ENCODE measurements around the gene KCNA10. TPM values are rescaled to one million over a fixed set of nuclear protein-coding genes. Genes with fewer than 3 reads are reported as not detected.

KCNA10 gene
- total RNA-seq: not detected
- not detected for total RNA-seq (2013)

GRCh38 chr1:110519125-110519810 is at the start of gene KCNA10:
KCNA10 (minus strand) TSS chr1:110519175; CDS start chr1:110518787, 388 bp downstream.
- intact Hi-C loops (cut with micrococcal nuclease): no loop called here
- Histone ChIP-seq H3K9me3 (ENCODE audit: control insufficient read depth, insufficient read depth, low read length) (no peaks in the 10 kb centered on the region), H3K4me3 (ENCODE audit: low read length) (no peak within 1 kb of the TSS), H3K27ac (ENCODE audit: low read length) (no peak within 1 kb of the TSS), H3K4me1 (ENCODE audit: control insufficient read depth, insufficient read depth, low read length) (peaks cover under 1% of the 10 kb centered on the region), H3K27me3 (ENCODE audit: control insufficient read depth, insufficient read depth, low read length) (no peaks in the 10 kb centered on the region), H3K36me3 (ENCODE audit: control insufficient read depth, insufficient read depth, low read length) (no peaks in the 10 kb centered on the region)
- TF ChIP-seq, protein P1, sequence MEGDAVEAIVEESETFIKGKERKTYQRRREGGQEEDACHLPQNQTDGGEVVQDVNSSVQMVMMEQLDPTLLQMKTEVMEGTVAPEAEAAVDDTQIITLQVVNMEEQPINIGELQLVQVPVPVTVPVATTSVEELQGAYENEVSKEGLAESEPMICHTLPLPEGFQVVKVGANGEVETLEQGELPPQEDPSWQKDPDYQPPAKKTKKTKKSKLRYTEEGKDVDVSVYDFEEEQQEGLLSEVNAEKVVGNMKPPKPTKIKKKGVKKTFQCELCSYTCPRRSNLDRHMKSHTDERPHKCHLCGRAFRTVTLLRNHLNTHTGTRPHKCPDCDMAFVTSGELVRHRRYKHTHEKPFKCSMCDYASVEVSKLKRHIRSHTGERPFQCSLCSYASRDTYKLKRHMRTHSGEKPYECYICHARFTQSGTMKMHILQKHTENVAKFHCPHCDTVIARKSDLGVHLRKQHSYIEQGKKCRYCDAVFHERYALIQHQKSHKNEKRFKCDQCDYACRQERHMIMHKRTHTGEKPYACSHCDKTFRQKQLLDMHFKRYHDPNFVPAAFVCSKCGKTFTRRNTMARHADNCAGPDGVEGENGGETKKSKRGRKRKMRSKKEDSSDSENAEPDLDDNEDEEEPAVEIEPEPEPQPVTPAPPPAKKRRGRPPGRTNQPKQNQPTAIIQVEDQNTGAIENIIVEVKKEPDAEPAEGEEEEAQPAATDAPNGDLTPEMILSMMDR (IDR thresholded peaks at IDR 0.05): no peak
- ATAC-seq (no peak), DNase-seq (no peak)
- no peak within 1 kb of the TSS for H3K4me3 Mint-ChIP-seq
- H3K27ac Mint-ChIP-seq: no peak within 1 kb of the TSS
- 81% methylated on average over 4 of the region's 9 CpGs for WGBS (ENCODE audit: insufficient coverage)
- H3K4me1 Mint-ChIP-seq: no peaks in the 10 kb centered on the region
- H3K27me3 Mint-ChIP-seq (ENCODE audit: low read depth in 2 of 2): peaks cover 20 to 34% of the 10 kb centered on the region in 2 donors
- H3K9me3 Mint-ChIP-seq: no peaks in the 10 kb centered on the region
- H3K36me3 Mint-ChIP-seq: no peaks in the 10 kb centered on the region

GRCh38 chr1:110566836-110567235 is 47.9 kb upstream of the KCNA10 start:
- 78% methylated on average over 3 of the region's 3 CpGs for WGBS (ENCODE audit: insufficient coverage)
- Mint-ChIP-seq H3K4me3 (no peak overlapping the region), H3K4me1 (no peaks in the 10 kb centered on the region), H3K27ac (no peak overlapping the region), H3K36me3 (no peaks in the 10 kb centered on the region), H3K9me3 (no peaks in the 10 kb centered on the region), H3K27me3 (ENCODE audit: low read depth in 2 of 2) (peaks cover 17 to 43% of the 10 kb centered on the region in 2 donors)
- Histone ChIP-seq H3K9me3 (ENCODE audit: control insufficient read depth, insufficient read depth, low read length) (no peaks in the 10 kb centered on the region), H3K27ac (ENCODE audit: low read length) (no peak overlapping the region), H3K4me3 (ENCODE audit: low read length) (no peak overlapping the region), H3K4me1 (ENCODE audit: control insufficient read depth, insufficient read depth, low read length) (no peaks in the 10 kb centered on the region), H3K27me3 (ENCODE audit: control insufficient read depth, insufficient read depth, low read length) (peaks cover 7% of the 10 kb centered on the region), H3K36me3 (ENCODE audit: control insufficient read depth, insufficient read depth, low read length) (no peaks in the 10 kb centered on the region)
- ATAC-seq (no peak), DNase-seq (no peak)
- intact Hi-C loops (cut with micrococcal nuclease): no loop called here
- TF ChIP-seq, protein P1 (IDR thresholded peaks at IDR 0.05): no peak

GRCh38 chr1:110565565-110565964 is 46.6 kb upstream of the KCNA10 start:
- TF ChIP-seq, protein P1 (IDR thresholded peaks at IDR 0.05): no peak
- H3K4me1 ChIP-seq (ENCODE audit: control insufficient read depth, insufficient read depth, low read length): no peaks in the 10 kb centered on the region
- Mint-ChIP-seq H3K4me1 (no peaks in the 10 kb centered on the region), H3K27me3 (ENCODE audit: low read depth in 2 of 2) (peaks cover 14 to 36% of the 10 kb centered on the region in 2 donors), H3K9me3 (no peaks in the 10 kb centered on the region), H3K4me3 (no peak overlapping the region), H3K36me3 (no peaks in the 10 kb centered on the region), H3K27ac (no peak overlapping the region)
- DNase-seq (no peak), ATAC-seq (no peak)
- no peak overlapping the region for H3K4me3 ChIP-seq (ENCODE audit: low read length)
- no peaks in the 10 kb centered on the region for H3K36me3 ChIP-seq (ENCODE audit: control insufficient read depth, insufficient read depth, low read length)
- no peaks in the 10 kb centered on the region for H3K27me3 ChIP-seq (ENCODE audit: control insufficient read depth, insufficient read depth, low read length)
- intact Hi-C loops (cut with micrococcal nuclease): no loop called here
- no peak overlapping the region for H3K27ac ChIP-seq (ENCODE audit: low read length)
- no peaks in the 10 kb centered on the region for H3K9me3 ChIP-seq (ENCODE audit: control insufficient read depth, insufficient read depth, low read length)
- WGBS (ENCODE audit: insufficient coverage): 83% methylated on average over 1 of the region's 1 CpG

GRCh38 chr1:110563089-110563488 is 44.1 kb upstream of the KCNA10 start:
- H3K27ac Mint-ChIP-seq: no peak overlapping the region
- no peaks in the 10 kb centered on the region for H3K27me3 ChIP-seq (ENCODE audit: control insufficient read depth, insufficient read depth, low read length)
- H3K4me3 ChIP-seq (ENCODE audit: low read length): no peak overlapping the region
- no peaks in the 10 kb centered on the region for H3K4me1 ChIP-seq (ENCODE audit: control insufficient read depth, insufficient read depth, low read length)
- 82% methylated on average over 4 of the region's 4 CpGs for WGBS (ENCODE audit: insufficient coverage)
- no peaks in the 10 kb centered on the region for H3K36me3 Mint-ChIP-seq
- intact Hi-C loops (cut with micrococcal nuclease): no loop called here
- TF ChIP-seq, protein P1 (IDR thresholded peaks at IDR 0.05): no peak
- no peaks in the 10 kb centered on the region for H3K4me1 Mint-ChIP-seq
- DNase-seq: no peak
- no peaks in the 10 kb centered on the region for H3K9me3 ChIP-seq (ENCODE audit: control insufficient read depth, insufficient read depth, low read length)
- no peak overlapping the region for H3K4me3 Mint-ChIP-seq
- H3K36me3 ChIP-seq (ENCODE audit: control insufficient read depth, insufficient read depth, low read length): no peaks in the 10 kb centered on the region
- H3K27ac ChIP-seq (ENCODE audit: low read length): no peak overlapping the region
- H3K27me3 Mint-ChIP-seq (ENCODE audit: low read depth in 2 of 2): peaks cover 19 to 40% of the 10 kb centered on the region in 2 donors
- no peaks in the 10 kb centered on the region for H3K9me3 Mint-ChIP-seq
- no peak for ATAC-seq
